HCT116 (cell line): ENCODE results near the gene MXRA7. TPM values are rescaled to one million over a fixed set of nuclear protein-coding genes. Genes with fewer than 3 reads are reported as not detected.
A peak's percentile ranks its signal among the peaks of the same experiment; 100 is the strongest.

Experiments used
- ATAC-seq: fragments of 200-7000 bp; cut with Tn5 transposase; 2 replicates; pipeline ENCODE4 v1.9.1; 2020; ENCODE audit warnings: mild to moderate bottlenecking, moderate library complexity
- BruUV-seq: library from RNA; stranded (reverse); fragments of 400-500 nt; replicated peaks from 2 replicates; lab custom pipeline; 2021; lab: Mats Ljungman, UMichigan
- CTCF ChIA-PET: fragments of 300-600 bp; sonication (Branson Sonifier 250); formaldehyde crosslinking; loops from one replicate; lab custom pipeline; 2021; ENCODE audit warnings: antibody characterized with exemption; lab: Charles Lee
- POLR2A ChIA-PET: fragments of 300-600, 350-600 bp; sonication (Branson Sonifier 250); formaldehyde crosslinking; loops from one replicate; lab custom pipeline; 2021; ENCODE audit warnings: antibody characterized with exemption; lab: Charles Lee
- RAD21 ChIA-PET, 2 experiments: fragments of 300-600 bp; sonication (Branson Sonifier 250); formaldehyde crosslinking; loops; one replicate each; lab custom pipeline; 2023; ENCODE audit warnings: low total read pairs in 2 of 2; ENCODE audit not compliant: uncharacterized antibody in 2 of 2, unreplicated experiment in 2 of 2, low non-redundant PET in 1 of 2; lab: Charles Lee
- DNase-seq: peaks from one replicate; pipeline ENCODE4 v3.0.0-alpha.2; 2010; ENCODE audit warnings: low read depth, low spot score
- H2AFZ ChIP-seq: fragments of 200-600 bp; shearing (Covaris generic), sonication (generic); 2 replicates; pipeline ENCODE4 v1.6.1; 2017; ENCODE audit warnings: low read depth, mixed run types, mixed read lengths, antibody characterized with exemption, low read length; ENCODE audit not compliant: poor library complexity, severe bottlenecking
- H3K27ac ChIP-seq: 2 replicates; pipeline ENCODE4 v1.5.1; 2012; ENCODE audit warnings: low read depth, low read length
- H3K27me3 ChIP-seq: fragments of 200-600 bp; sonication (generic); 2 replicates; pipeline ENCODE4 v1.6.1; 2016; ENCODE audit warnings: mixed run types, low read length, mixed read lengths; ENCODE audit not compliant: insufficient read depth
- H3K36me3 ChIP-seq, 2 experiments: fragments of 200-500 bp in 1 of 2; fragments of 200-600 bp in 1 of 2; sonication (Bioruptor generic) in 1 of 2; sonication (generic) in 1 of 2; 2 replicates each; pipeline versions ENCODE4 v1.5.1 to v1.6.1; 2014 to 2016; ENCODE audit warnings: low read length in 2 of 2, inconsistent platforms in 1 of 2, mixed read lengths in 1 of 2, mixed run types in 1 of 2; ENCODE audit not compliant: insufficient read depth in 2 of 2, control insufficient read depth in 1 of 2
- H3K4me1 ChIP-seq, 2 experiments: fragments of 200-600 bp in 1 of 2; sonication (generic) in 1 of 2; 2 replicates each; pipeline versions ENCODE4 v1.5.1 to v1.6.1; 2012 to 2017; ENCODE audit warnings: low read length in 2 of 2, inconsistent platforms in 1 of 2, mild to moderate bottlenecking in 1 of 2, mixed read lengths in 1 of 2, mixed run types in 1 of 2, moderate library complexity in 1 of 2; ENCODE audit not compliant: insufficient read depth in 2 of 2, control insufficient read depth in 1 of 2
- H3K4me2 ChIP-seq: fragments of 200-600 bp; sonication (generic); 2 replicates; pipeline ENCODE4 v1.6.1; 2017; ENCODE audit warnings: mixed run types, low read length, mixed read lengths
- H3K4me3 ChIP-seq, 2 experiments: fragments of 200-600 bp in 1 of 2; sonication (generic) in 1 of 2; replicated peaks in 1 of 2; 2 replicates each; pipeline ENCODE4 v1.5.1; 2011 to 2016; ENCODE audit warnings: low read length in 2 of 2, control low read depth in 1 of 2, low read depth in 1 of 2, mild to moderate bottlenecking in 1 of 2, mixed read lengths in 1 of 2, mixed run types in 1 of 2
- H3K79me2 ChIP-seq: fragments of 200-600 bp; sonication (generic); 2 replicates; pipeline ENCODE4 v1.6.1; 2017; ENCODE audit warnings: mild to moderate bottlenecking, mixed run types, low read length, moderate library complexity, mixed read lengths; ENCODE audit not compliant: insufficient read depth
- H3K9ac ChIP-seq: fragments of 200-600 bp; sonication (generic); 2 replicates; pipeline ENCODE4 v1.6.1; 2016; ENCODE audit warnings: low read length, mixed read lengths
- H3K9me2 ChIP-seq: fragments of 200-600 bp; sonication (generic), shearing (Covaris generic); 2 replicates; pipeline ENCODE4 v1.6.1; 2017; ENCODE audit warnings: mixed run types, mild to moderate bottlenecking, moderate library complexity; ENCODE audit not compliant: insufficient read depth
- H3K9me3 ChIP-seq, 2 experiments: fragments of 200-500 bp in 1 of 2; fragments of 200-600 bp in 1 of 2; sonication (Bioruptor generic) in 1 of 2; sonication (generic) in 1 of 2; 2 replicates each; pipeline ENCODE4 v1.6.1; 2014 to 2017; ENCODE audit warnings: low read length in 2 of 2, mixed read lengths in 2 of 2, inconsistent platforms in 1 of 2, low read depth in 1 of 2, mild to moderate bottlenecking in 1 of 2, mixed run types in 1 of 2, moderate library complexity in 1 of 2; ENCODE audit not compliant: control insufficient read depth in 1 of 2, insufficient read depth in 1 of 2
- H4K20me1 ChIP-seq: fragments of 200-600 bp; sonication (generic), shearing (Covaris generic); 2 replicates; pipeline ENCODE4 v1.6.1; 2017; ENCODE audit warnings: mixed run types, mild to moderate bottlenecking, moderate library complexity; ENCODE audit not compliant: insufficient read depth
- CEBPB ChIP-seq: IDR thresholded peaks from 2 replicates; pipeline ENCODE4 v1.6.1; 2012; ENCODE audit warnings: low read depth
- EGR1 ChIP-seq: IDR thresholded peaks from 2 replicates; pipeline ENCODE4 v1.6.1; 2012; ENCODE audit warnings: low read depth
- FOSL1 ChIP-seq: IDR thresholded peaks from 2 replicates; pipeline ENCODE4 v1.6.1; 2012; ENCODE audit warnings: low read depth
- JUND ChIP-seq: IDR thresholded peaks from 2 replicates; pipeline ENCODE4 v1.6.1; 2012
- YY1 ChIP-seq: IDR thresholded peaks from 2 replicates; pipeline ENCODE4 v1.6.1; 2011; ENCODE audit warnings: low read length, low read depth, moderate library complexity, mild to moderate bottlenecking; ENCODE audit not compliant: insufficient replicate concordance; ENCODE audit errors: extremely low read depth
- intact Hi-C: fragments of 100-400 bp; cut with micrococcal nuclease; formaldehyde crosslinking; loops from 2 replicates; pipeline ENCODE4 v1.10.0; 2022
- total RNA-seq: library from RNA; stranded (reverse); gene quantifications from one replicate; pipeline ENCODE4 v1.2.1, GENCODE V29; 2021; ENCODE audit not compliant: unreplicated experiment

The MXRA7 gene
- total RNA-seq, 1 experiment from 2014 or later, result 57.1 TPM

DNA sequence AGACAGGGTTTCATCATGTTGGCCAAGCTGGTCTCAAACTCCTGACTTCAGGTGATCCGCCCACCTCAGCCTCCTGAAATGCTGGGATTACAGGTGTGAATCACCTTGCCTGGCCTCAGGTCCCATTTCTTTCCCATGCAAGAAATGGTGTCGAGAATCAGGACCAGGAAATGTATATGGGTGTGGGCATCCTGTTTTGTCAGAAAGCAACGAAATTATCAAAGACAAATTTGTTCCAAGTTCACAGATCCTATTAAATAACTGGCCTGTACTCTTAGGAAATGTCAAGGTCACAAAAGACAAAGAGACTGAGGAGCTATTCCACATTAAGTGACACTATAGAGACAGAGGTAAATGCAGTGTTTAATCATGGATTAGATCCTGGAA is 50.1 kb downstream of the MXRA7 start:
- ChIA-PET CTCF (interaction anchor here (0.9 to 1.7 kb wide), 2 partner anchors 10 to 36 kb away, joined by 3 to 4 read pairs; no protein-coding TSS in a partner anchor), POLR2A (interaction anchor here (0.7 kb wide), 1 partner anchor 128 kb away, joined by 3 read pairs; no protein-coding TSS in a partner anchor), RAD21 (no interaction called here)
- Histone ChIP-seq H3K9me2 (no peaks in the 10 kb centered on the region), H3K9ac (no peak overlapping the region), H3K79me2 (no peaks in the 10 kb centered on the region), H4K20me1 (no peaks in the 10 kb centered on the region), H3K4me3 (no peak overlapping the region), H3K27me3 (no peaks in the 10 kb centered on the region), H3K4me1 (peaks cover 15 to 20% of the 10 kb centered on the region in 2 experiments), H3K4me2 (peak overlapping the region; percentile 61; the same call in 1 of the 2 replicates), H3K36me3 (no peaks in the 10 kb centered on the region)
- ATAC-seq, result no peak
- no TSS peak for BruUV-seq
- no peak for DNase-seq
- intact Hi-C loops, result no loop called here
- TF ChIP-seq CEBPB, result no peak
- TF ChIP-seq EGR1, result peak; percentile 54
- TF ChIP-seq, all 23 proteins: peak for 1
- Histone ChIP-seq H3K9me3 (no peaks in the 10 kb centered on the region), H3K27ac (no peak overlapping the region), H2AFZ (no peak overlapping the region)

DNA sequence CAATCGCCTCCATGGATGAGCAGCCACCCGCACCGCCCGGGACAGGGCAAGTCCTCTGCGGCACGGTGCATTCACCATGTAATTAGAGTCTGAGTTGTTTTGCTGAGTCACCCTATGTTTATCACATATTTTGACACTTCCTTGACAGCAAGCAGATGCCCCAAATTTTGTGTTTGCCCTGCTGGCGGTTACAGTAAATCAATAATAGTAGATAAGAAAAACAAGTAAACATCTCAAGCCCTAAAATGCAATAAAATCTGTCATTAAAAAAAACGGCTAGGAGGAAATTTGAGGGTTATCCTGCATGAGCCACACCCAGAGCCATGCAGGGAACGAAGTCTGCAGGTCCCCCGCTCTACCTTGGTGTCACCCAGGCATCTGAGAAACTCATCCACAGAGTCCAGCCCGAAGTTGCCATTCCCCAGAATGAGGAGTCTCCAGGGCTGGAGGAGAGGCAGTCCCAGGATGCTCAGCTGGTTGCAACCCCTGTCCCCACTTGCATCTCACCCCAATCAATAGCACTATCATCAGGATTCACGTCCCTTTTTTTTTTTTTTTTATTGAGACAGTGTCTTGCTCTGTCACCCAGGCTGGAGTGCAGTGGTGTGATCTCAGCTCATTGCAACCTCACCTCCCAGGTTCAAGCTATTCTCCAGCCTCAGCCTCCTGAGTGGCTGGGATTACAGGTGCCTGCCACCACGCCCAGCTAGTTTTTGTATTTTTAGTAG is 50.7 kb downstream of the MXRA7 start:
- no peak overlapping the region for H3K9ac ChIP-seq
- ChIA-PET RAD21 (no interaction called here), CTCF (interaction anchor here (1.7 kb wide), 1 partner anchor 36 kb away, joined by 4 read pairs; no protein-coding TSS in a partner anchor)
- no TSS peak for BruUV-seq
- H3K4me1 ChIP-seq, result peaks cover 15 to 20% of the 10 kb centered on the region in 2 experiments
- no peaks in the 10 kb centered on the region for H3K36me3 ChIP-seq
- peak overlapping the region; percentile 61 for H3K4me2 ChIP-seq
- no peaks in the 10 kb centered on the region for H3K9me3 ChIP-seq
- TF ChIP-seq CEBPB (no peak), YY1 (no peak), JUND (peak; percentile 40), FOSL1 (peak; percentile 41; the same call in 1 of the 2 replicates)
- TF ChIP-seq, all 23 proteins: peak for 2
- no peaks in the 10 kb centered on the region for H3K27me3 ChIP-seq
- intact Hi-C loops, result no loop called here
- H3K27ac ChIP-seq, result peak overlapping the region; percentile 1; the same call in 1 of the 2 replicates
- H3K9me2 ChIP-seq, result no peaks in the 10 kb centered on the region
- POLR2A ChIA-PET, result interaction anchor here (0.7 kb wide), 1 partner anchor 129 kb away, joined by 3 read pairs; no protein-coding TSS in a partner anchor
- no peak for DNase-seq
- H2AFZ ChIP-seq, result peak overlapping the region; percentile 90
- H3K4me3 ChIP-seq, result no peak overlapping the region
- H4K20me1 ChIP-seq, result no peaks in the 10 kb centered on the region
- H3K79me2 ChIP-seq, result no peaks in the 10 kb centered on the region
- ATAC-seq, result peak; percentile 71
